ENCODE measurements around the gene MAP4K4. TPM values are rescaled to one million over a fixed set of nuclear protein-coding genes. Genes with fewer than 3 reads are reported as not detected.
"Not testable (repeated sequence)": the region's sequence is repeated elsewhere in the genome, so short reads cannot be mapped to it uniquely, and the experiment has no call there.

MAP4K4 gene
- total RNA-seq, 4 donors from 2014 or later: 25.7 to 42.3 (median 29.8) TPM

DNA sequence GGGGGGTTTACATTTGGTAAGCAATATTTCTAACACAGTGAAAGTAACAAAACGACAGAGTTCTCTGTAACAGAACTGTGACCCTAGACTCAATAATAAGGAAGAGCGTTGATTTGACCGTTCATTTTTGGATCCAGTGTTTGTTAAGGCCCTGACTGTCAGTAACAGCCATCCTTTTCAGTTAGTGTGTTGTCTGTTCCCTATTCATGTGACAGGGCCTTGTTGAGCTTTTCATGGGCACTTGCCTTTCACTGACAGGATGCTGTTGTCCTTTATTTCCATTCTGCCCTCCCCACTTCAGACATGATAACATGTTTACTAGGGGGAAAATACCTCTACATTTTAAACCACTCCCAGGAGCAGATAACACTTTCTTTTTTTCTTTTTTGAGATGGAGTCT is 45.8 kb downstream of the MAP4K4 start:
- DNase-seq (ENCODE audit: low spot score in 2 of 2): no peak
- WGBS, 2 donors: 84 to 86% methylated on average over 3 of the region's 3 CpGs
- intact Hi-C loops (cut with DNase I; ENCODE audit: low total_unique reads): no loop called here
- no peak overlapping the region for H3K4me3 ChIP-seq (ENCODE audit: low read depth, poor library complexity, severe bottlenecking)
- no peak for TF ChIP-seq POLR2A (IDR thresholded peaks at IDR 0.05)
- TF ChIP-seq, protein P1, sequence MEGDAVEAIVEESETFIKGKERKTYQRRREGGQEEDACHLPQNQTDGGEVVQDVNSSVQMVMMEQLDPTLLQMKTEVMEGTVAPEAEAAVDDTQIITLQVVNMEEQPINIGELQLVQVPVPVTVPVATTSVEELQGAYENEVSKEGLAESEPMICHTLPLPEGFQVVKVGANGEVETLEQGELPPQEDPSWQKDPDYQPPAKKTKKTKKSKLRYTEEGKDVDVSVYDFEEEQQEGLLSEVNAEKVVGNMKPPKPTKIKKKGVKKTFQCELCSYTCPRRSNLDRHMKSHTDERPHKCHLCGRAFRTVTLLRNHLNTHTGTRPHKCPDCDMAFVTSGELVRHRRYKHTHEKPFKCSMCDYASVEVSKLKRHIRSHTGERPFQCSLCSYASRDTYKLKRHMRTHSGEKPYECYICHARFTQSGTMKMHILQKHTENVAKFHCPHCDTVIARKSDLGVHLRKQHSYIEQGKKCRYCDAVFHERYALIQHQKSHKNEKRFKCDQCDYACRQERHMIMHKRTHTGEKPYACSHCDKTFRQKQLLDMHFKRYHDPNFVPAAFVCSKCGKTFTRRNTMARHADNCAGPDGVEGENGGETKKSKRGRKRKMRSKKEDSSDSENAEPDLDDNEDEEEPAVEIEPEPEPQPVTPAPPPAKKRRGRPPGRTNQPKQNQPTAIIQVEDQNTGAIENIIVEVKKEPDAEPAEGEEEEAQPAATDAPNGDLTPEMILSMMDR (IDR thresholded peaks at IDR 0.05): no peak

DNA sequence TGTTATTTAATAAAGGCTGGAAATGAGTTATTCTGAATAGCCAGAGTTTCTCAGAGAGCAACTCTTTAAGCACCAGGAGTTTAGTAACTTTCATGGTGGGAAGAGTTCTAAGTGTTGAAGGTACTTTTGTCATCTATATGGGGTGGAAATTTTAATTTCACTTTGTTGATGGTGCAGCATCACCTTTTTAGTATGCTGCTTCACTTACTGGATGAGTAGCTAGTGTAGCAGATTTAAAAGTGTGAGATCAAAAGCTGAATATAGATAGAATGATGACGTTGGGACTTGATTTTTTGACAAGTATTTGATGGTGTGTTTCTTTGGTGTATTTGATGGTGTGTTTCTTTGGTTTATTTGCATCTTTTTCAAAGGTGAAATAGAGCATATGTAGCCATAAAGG is 47.3 kb downstream of the MAP4K4 start:
- intact Hi-C loops (cut with DNase I; ENCODE audit: low total_unique reads): no loop called here
- DNase-seq (ENCODE audit: low spot score in 2 of 2): no peak
- TF ChIP-seq POLR2A (IDR thresholded peaks at IDR 0.05): no peak
- TF ChIP-seq, protein P1 (IDR thresholded peaks at IDR 0.05): no peak
- no peak overlapping the region for H3K4me3 ChIP-seq (ENCODE audit: low read depth, poor library complexity, severe bottlenecking)
- WGBS, 2 donors: 56 to 61% methylated on average over 1 of the region's 1 CpG

DNA sequence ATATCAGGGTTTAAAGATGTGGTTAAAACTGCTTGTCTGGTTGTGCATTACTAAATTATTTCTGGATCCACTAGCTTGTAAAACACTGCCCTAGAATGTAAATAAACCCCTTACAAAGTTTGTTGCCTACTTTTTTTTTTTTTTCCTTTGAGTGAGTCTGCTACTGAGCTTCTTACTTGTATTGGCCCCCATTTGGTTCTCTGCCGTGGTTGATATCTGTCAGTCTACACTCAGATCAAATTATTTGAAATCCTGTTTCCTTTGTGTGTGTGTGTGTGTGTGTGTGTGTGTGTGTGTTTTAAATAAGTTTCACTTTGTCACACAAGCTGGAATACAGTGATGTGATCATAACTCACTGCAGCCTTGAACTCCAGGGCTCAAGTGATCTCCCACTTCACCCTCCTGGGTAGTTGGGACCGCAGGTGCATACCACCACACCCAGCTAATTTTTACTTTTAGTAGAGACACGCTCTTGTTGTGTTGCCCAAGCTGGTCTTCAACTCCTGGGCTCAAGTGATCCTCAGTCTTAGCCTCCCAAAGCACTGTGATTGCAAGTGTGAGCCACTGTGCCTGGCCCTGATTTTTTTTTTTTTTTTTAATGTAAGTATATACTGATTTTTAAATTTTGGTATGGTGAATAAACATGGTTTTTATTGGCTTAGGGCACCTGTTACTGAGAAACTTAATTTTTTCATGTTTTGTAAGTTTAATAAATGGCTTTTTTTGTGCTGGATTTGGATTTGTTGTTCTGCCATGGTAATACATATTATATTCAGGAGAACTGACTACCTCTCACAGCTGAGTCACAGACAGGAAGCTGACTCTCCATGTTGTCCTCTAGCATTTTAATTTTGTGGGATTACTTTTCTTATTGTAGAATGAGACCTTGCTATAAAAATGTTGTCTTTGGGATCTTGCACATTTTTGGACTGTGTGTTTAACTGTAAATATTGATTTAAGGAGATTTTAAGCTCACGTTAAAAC is 48.5 kb downstream of the MAP4K4 start:
- no peak overlapping the region for H3K4me3 ChIP-seq (ENCODE audit: low read depth, poor library complexity, severe bottlenecking)
- WGBS, 2 donors: 86% methylated on average over 4 of the region's 4 CpGs
- DNase-seq (ENCODE audit: low spot score in 2 of 2): no peak
- intact Hi-C loops (cut with DNase I; ENCODE audit: low total_unique reads): no loop called here
- no peak for TF ChIP-seq POLR2A (IDR thresholded peaks at IDR 0.05)
- TF ChIP-seq, protein P1 (IDR thresholded peaks at IDR 0.05): no peak

DNA sequence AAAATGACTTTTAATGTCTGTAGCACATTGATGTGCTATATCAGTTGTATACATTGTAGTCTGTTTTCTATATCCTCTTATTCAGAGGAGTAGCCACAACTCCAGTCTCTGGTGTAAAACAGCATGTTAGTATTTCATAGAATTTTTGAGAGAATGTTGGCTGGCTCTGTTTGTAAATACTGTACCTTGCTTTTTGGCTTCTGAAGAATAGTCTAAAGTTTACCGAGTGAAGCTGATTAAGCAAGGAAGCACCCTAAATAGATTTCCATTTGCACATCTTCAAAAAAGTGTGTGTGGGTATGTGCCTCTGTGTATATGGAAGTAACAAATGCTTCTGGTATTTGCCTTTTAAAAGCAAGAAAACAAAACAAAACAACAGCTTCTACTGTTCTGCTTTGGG is 50.5 kb downstream of the MAP4K4 start:
- DNase-seq (ENCODE audit: low spot score in 2 of 2): no peak
- intact Hi-C loops (cut with DNase I; ENCODE audit: low total_unique reads): no loop called here
- WGBS, 2 donors: 61 to 65% methylated on average over 1 of the region's 1 CpG
- no peak for TF ChIP-seq POLR2A (IDR thresholded peaks at IDR 0.05)
- TF ChIP-seq, protein P1 (IDR thresholded peaks at IDR 0.05): no peak
- H3K4me3 ChIP-seq (ENCODE audit: low read depth, poor library complexity, severe bottlenecking): no peak overlapping the region

DNA sequence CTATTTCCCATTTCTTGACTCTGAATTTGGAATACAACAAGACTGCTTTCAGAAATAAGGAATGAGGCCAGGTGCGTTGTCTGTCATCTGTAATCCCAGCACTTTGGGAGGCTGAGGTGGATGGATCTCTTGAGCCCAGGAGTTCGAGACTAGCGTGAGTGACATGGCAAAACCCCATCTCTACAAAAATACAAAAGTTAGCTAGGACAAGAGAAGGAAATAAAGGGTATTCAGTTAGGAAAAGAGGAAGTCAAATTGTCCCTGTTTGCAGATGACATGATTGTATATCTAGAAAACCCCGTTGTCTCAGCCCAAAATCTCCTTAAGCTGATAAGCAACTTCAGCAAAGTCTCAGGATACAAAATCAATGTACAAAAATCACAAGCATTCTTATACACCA is 51.0 kb downstream of the MAP4K4 start:
- intact Hi-C loops (cut with DNase I; ENCODE audit: low total_unique reads); DNase-seq (ENCODE audit: low spot score in 2 of 2); H3K4me3 ChIP-seq (ENCODE audit: low read depth, poor library complexity, severe bottlenecking): not testable (repeated sequence)
- 85 to 92% methylated on average over 4 of the region's 4 CpGs for WGBS, 2 donors

DNA sequence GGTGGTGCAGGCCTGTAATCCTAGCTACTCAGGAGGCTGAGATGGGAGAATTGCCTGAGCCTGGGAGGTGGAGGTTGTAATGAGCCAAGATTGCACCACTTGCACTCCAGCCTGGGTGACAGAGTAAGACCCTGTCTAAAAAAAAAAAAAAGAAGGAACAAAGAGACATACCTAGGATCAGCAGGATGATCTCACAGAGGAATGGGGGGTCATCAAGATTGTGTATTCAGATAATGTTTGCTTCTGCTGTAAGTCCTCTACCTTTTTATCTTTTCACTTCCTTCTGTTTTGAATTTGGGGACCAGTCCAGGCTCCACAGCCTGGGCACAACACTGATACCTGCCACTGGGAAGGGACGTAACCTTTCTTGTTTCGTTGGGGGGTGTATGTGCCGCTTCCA is 53.2 kb downstream of the MAP4K4 start:
- 88 to 96% methylated on average over 3 of the region's 3 CpGs for WGBS, 2 donors
- intact Hi-C loops (cut with DNase I; ENCODE audit: low total_unique reads): no loop called here
- DNase-seq (ENCODE audit: low spot score in 2 of 2): no peak
- no peak overlapping the region for H3K4me3 ChIP-seq (ENCODE audit: low read depth, poor library complexity, severe bottlenecking)
- no peak for TF ChIP-seq POLR2A (IDR thresholded peaks at IDR 0.05)
- TF ChIP-seq, protein P1 (IDR thresholded peaks at IDR 0.05): no peak

All from lower leg skin (tissue), 4 donors.